ENCODE results near the gene RXFP1.

RXFP1 gene

GRCh38 chr4:158578476-158578875 is 56.8 kb downstream of the RXFP1 start:
- no peak; the same call in 1 of the 2 replicates for TF ChIP-seq CTCF (IDR thresholded peaks at IDR 0.05)

GRCh38 chr4:158580064-158580463 is 58.4 kb downstream of the RXFP1 start:
- TF ChIP-seq CTCF (IDR thresholded peaks at IDR 0.05): no peak

- TF ChIP-seq CTCF (IDR thresholded peaks at IDR 0.05): no peak
Measured at GRCh38 chr4:158581161-158581560, 59.5 kb downstream of the RXFP1 start.

- no peak for TF ChIP-seq CTCF (IDR thresholded peaks at IDR 0.05)
Measured at GRCh38 chr4:158586881-158587280, 65.2 kb downstream of the RXFP1 start.

GRCh38 chr4:158588285-158588684 is 66.6 kb downstream of the RXFP1 start:
- TF ChIP-seq CTCF (IDR thresholded peaks at IDR 0.05): no peak

- no peak for TF ChIP-seq CTCF (IDR thresholded peaks at IDR 0.05)
Measured at GRCh38 chr4:158588777-158589176, 67.1 kb downstream of the RXFP1 start.

- no peak for TF ChIP-seq CTCF (IDR thresholded peaks at IDR 0.05)
Measured at GRCh38 chr4:158590306-158590705, 68.6 kb downstream of the RXFP1 start.

- TF ChIP-seq CTCF (IDR thresholded peaks at IDR 0.05): no peak
Measured at GRCh38 chr4:158590824-158591223, 69.1 kb downstream of the RXFP1 start.
